CD14-positive monocyte (primary cell): ENCODE data around the gene SPATA31D1. TPM values are rescaled to one million over a fixed set of nuclear protein-coding genes. Genes with fewer than 3 reads are reported as not detected.
A peak's percentile ranks its signal among the peaks of the same experiment; 100 is the strongest.

ENCODE experiments used
- DNase-seq, 3 donors: peaks; one replicate each; pipeline ENCODE4 v3.0.0-alpha.2; 2011 to 2022
- H2AFZ ChIP-seq: 2 replicates; pipeline ENCODE4 v1.6.0; 2012; ENCODE audit warnings: mild to moderate bottlenecking, low read depth, low read length, inconsistent platforms; ENCODE audit not compliant: insufficient read depth, poor library complexity, severe bottlenecking
- H3K27ac ChIP-seq, 2 donors: 1 replicate in 1 of 2; 2 replicates in 1 of 2; pipeline ENCODE4 v1.5.1; 2012 to 2013; ENCODE audit warnings: low read length in 2 of 2, control low read depth in 1 of 2, inconsistent platforms in 1 of 2, low read depth in 1 of 2, mild to moderate bottlenecking in 1 of 2
- H3K27me3 ChIP-seq, 2 donors: one replicate each; pipeline versions ENCODE4 v1.6.0 to v1.6.1; 2011 to 2013; ENCODE audit warnings: low read length in 2 of 2; ENCODE audit not compliant: control insufficient read depth in 2 of 2, insufficient read depth in 2 of 2
- H3K36me3 ChIP-seq, 2 donors: replicated peaks in 1 of 2; 1 replicate in 1 of 2; 2 replicates in 1 of 2; pipeline versions ENCODE4 v1.5.1 to v1.6.1; 2012 to 2013; ENCODE audit warnings: low read length in 2 of 2, control low read depth in 1 of 2, inconsistent platforms in 1 of 2, mild to moderate bottlenecking in 1 of 2; ENCODE audit not compliant: insufficient read depth in 2 of 2, control insufficient read depth in 1 of 2
- H3K4me1 ChIP-seq, 2 donors: 1 replicate in 1 of 2; 2 replicates in 1 of 2; pipeline versions ENCODE4 v1.5.1 to v1.6.1; 2012 to 2013; ENCODE audit warnings: low read length in 2 of 2, control low read depth in 1 of 2, inconsistent platforms in 1 of 2, mild to moderate bottlenecking in 1 of 2, moderate library complexity in 1 of 2; ENCODE audit not compliant: insufficient read depth in 2 of 2, control insufficient read depth in 1 of 2
- H3K4me2 ChIP-seq: replicated peaks from 2 replicates; pipeline ENCODE3; 2012; ENCODE audit warnings: low read length, moderate library complexity, mild to moderate bottlenecking; ENCODE audit not compliant: poor library complexity, severe bottlenecking; ENCODE audit errors: extremely low read depth
- H3K4me3 ChIP-seq, 3 experiments: fragments of 200-600 bp in 1 of 3; sonication (generic) in 1 of 3; replicated peaks in 1 of 3; 1 replicate in 2 of 3; 2 replicates in 1 of 3; pipeline ENCODE4 v1.5.1; 2011 to 2013; ENCODE audit warnings: low read length in 3 of 3, mild to moderate bottlenecking in 3 of 3, control low read depth in 2 of 3, low read depth in 2 of 3, inconsistent platforms in 1 of 3, moderate library complexity in 1 of 3
- H3K79me2 ChIP-seq: 2 replicates; pipeline ENCODE4 v1.6.0; 2012; ENCODE audit warnings: mild to moderate bottlenecking, control low read depth, inconsistent platforms, low read length, moderate library complexity; ENCODE audit not compliant: insufficient read depth
- H3K9ac ChIP-seq: 2 replicates; pipeline ENCODE4 v1.6.0; 2017; ENCODE audit warnings: low read length, mild to moderate bottlenecking; ENCODE audit not compliant: insufficient read depth, poor library complexity, severe bottlenecking
- H3K9me3 ChIP-seq, 2 donors: replicated peaks in 1 of 2; 1 replicate in 1 of 2; 2 replicates in 1 of 2; pipeline versions ENCODE4 v1.5.1 to v1.6.1; 2012 to 2013; ENCODE audit warnings: low read length in 2 of 2, control low read depth in 1 of 2; ENCODE audit not compliant: control insufficient read depth in 1 of 2, insufficient read depth in 1 of 2
- H4K20me1 ChIP-seq: 2 replicates; pipeline ENCODE4 v1.6.0; 2012; ENCODE audit warnings: mild to moderate bottlenecking, low read length, control low read depth, moderate library complexity; ENCODE audit not compliant: insufficient read depth
- H3K27ac Mint-ChIP-seq, 7 donors: one replicate each; pipeline ENCODE4 v1.8.0; 2020; ENCODE audit warnings: mild to moderate bottlenecking in 7 of 7, mixed read lengths in 7 of 7, moderate library complexity in 6 of 7, inconsistent platforms in 2 of 7
- H3K27me3 Mint-ChIP-seq, 3 donors: one replicate each; pipeline ENCODE4 v1.8.0; 2021 to 2022; ENCODE audit warnings: low read depth in 3 of 3, mild to moderate bottlenecking in 3 of 3, mixed read lengths in 3 of 3, moderate library complexity in 3 of 3, inconsistent platforms in 1 of 3
- H3K36me3 Mint-ChIP-seq, 2 donors: one replicate each; pipeline ENCODE4 v1.8.0; 2020; ENCODE audit warnings: mixed read lengths in 2 of 2, inconsistent platforms in 1 of 2, mild to moderate bottlenecking in 1 of 2
- H3K4me1 Mint-ChIP-seq: one replicate; pipeline ENCODE4 v1.8.0; 2020; ENCODE audit warnings: mild to moderate bottlenecking, mixed read lengths
- H3K4me3 Mint-ChIP-seq, 2 donors: one replicate each; pipeline ENCODE4 v1.8.0; 2020; ENCODE audit warnings: mild to moderate bottlenecking in 2 of 2, mixed read lengths in 2 of 2, moderate library complexity in 1 of 2
- H3K9me3 Mint-ChIP-seq, 7 donors: one replicate each; pipeline ENCODE4 v1.8.0; 2020 to 2022; ENCODE audit warnings: mixed read lengths in 7 of 7, mild to moderate bottlenecking in 6 of 7, moderate library complexity in 6 of 7, inconsistent platforms in 2 of 7
- CTCF ChIP-seq: fragments of 200-600 bp; IDR thresholded peaks from one replicate; pipeline ENCODE4 v1.8.0; 2022; ENCODE audit warnings: antibody characterized with exemption, mild to moderate bottlenecking
- WGBS: methylation state at CpG from one replicate; pipeline ENCODE4 v1.1.5; 2013; ENCODE audit warnings: missing lambda C conversion rate; ENCODE audit not compliant: insufficient coverage; 5-methylcytosine and 5-hydroxymethylcytosine counted together
- intact Hi-C, 2 donors: fragments of 100-400 bp; cut with micrococcal nuclease; formaldehyde crosslinking; loops; one replicate each; pipeline versions ENCODE4 v1.15.0 to v1.15.1; 2023
- polyA plus RNA-seq, 3 donors: library from polyadenylated mRNA; depleted of rRNA in 1 of 3; unstranded in 2 of 3; stranded (reverse) in 1 of 3; fragments of 300-500 nt in 2 of 3; fragments of >200 nt in 1 of 3; fragmentation: Illumina TruSeq in 2 of 3; gene quantifications; 1 replicate in 2 of 3; 2 replicates in 1 of 3; pipeline ENCODE4 v1.2.3, GENCODE V29; 2012 to 2021

SPATA31D1 gene
- polyA plus RNA-seq, 3 donors, result not detected

GRCh38 chr9:82010711-82011110 lies 22.1 kb downstream of the SPATA31D1 start:
- no peak overlapping the region for H3K4me3 Mint-ChIP-seq
- Histone ChIP-seq H3K4me3 (no peak overlapping the region), H4K20me1 (no peaks in the 10 kb centered on the region), H3K27ac (no peak overlapping the region), H2AFZ (no peak overlapping the region), H3K79me2 (no peaks in the 10 kb centered on the region), H3K4me1 (no peaks in the 10 kb centered on the region), H3K9me3 (peaks cover 0 to 6% of the 10 kb centered on the region in 2 donors), H3K36me3 (no peaks in the 10 kb centered on the region), H3K4me2 (no peak overlapping the region), H3K27me3 (no peaks in the 10 kb centered on the region), H3K9ac (no peak overlapping the region)
- H3K4me1 Mint-ChIP-seq, result no peaks in the 10 kb centered on the region
- no peak for DNase-seq
- peak overlapping the region in 1 of 7 donors; percentile 21 for H3K27ac Mint-ChIP-seq
- peaks cover 3 to 13% (median 8%) of the 10 kb centered on the region in 7 donors for H3K9me3 Mint-ChIP-seq
- no peaks in the 10 kb centered on the region for H3K36me3 Mint-ChIP-seq
- H3K27me3 Mint-ChIP-seq, result peaks cover 0 to 2% (median 0%) of the 10 kb centered on the region in 3 donors
- no peak for TF ChIP-seq CTCF
- 83% methylated on average over 1 of the region's 1 CpG for WGBS
- intact Hi-C loops, result no loop called here

- TF ChIP-seq CTCF, result no peak
- peaks cover 3 to 13% (median 7%) of the 10 kb centered on the region in 7 donors for H3K9me3 Mint-ChIP-seq
These were observed 22.6 kb downstream of the SPATA31D1 start for GRCh38 chr9:82011133-82011532.

More at GRCh38 chr9:82011133-82011532, 22.6 kb downstream of the SPATA31D1 start:
- Histone ChIP-seq H3K79me2 (no peaks in the 10 kb centered on the region), H2AFZ (no peak overlapping the region), H3K4me3 (no peak overlapping the region), H3K27me3 (no peaks in the 10 kb centered on the region), H4K20me1 (no peaks in the 10 kb centered on the region), H3K9ac (no peak overlapping the region), H3K4me1 (no peaks in the 10 kb centered on the region), H3K36me3 (no peaks in the 10 kb centered on the region), H3K9me3 (peaks cover 0 to 6% of the 10 kb centered on the region in 2 donors), H3K27ac (no peak overlapping the region), H3K4me2 (no peak overlapping the region)
- H3K27me3 Mint-ChIP-seq, result peaks cover 0 to 2% (median 0%) of the 10 kb centered on the region in 3 donors
- no peak for DNase-seq
- no peaks in the 10 kb centered on the region for H3K36me3 Mint-ChIP-seq
- H3K27ac Mint-ChIP-seq, result peak overlapping the region in 1 of 7 donors; percentile 21
- no peaks in the 10 kb centered on the region for H3K4me1 Mint-ChIP-seq
- 88% methylated on average over 3 of the region's 3 CpGs for WGBS
- intact Hi-C loops, result no loop called here
- no peak overlapping the region for H3K4me3 Mint-ChIP-seq
